Stromal cell of bone marrow (primary cell): ENCODE measurements around the gene ADAM8.
"Not testable (repeated sequence)": the region's sequence is repeated elsewhere in the genome, so short reads cannot be mapped to it uniquely, and the experiment has no call there.

Experiments
- DNase-seq: peaks from one replicate; pipeline ENCODE4 v3.0.0-alpha.2; 2012; ENCODE audit warnings: low read depth

Gene ADAM8

DNA sequence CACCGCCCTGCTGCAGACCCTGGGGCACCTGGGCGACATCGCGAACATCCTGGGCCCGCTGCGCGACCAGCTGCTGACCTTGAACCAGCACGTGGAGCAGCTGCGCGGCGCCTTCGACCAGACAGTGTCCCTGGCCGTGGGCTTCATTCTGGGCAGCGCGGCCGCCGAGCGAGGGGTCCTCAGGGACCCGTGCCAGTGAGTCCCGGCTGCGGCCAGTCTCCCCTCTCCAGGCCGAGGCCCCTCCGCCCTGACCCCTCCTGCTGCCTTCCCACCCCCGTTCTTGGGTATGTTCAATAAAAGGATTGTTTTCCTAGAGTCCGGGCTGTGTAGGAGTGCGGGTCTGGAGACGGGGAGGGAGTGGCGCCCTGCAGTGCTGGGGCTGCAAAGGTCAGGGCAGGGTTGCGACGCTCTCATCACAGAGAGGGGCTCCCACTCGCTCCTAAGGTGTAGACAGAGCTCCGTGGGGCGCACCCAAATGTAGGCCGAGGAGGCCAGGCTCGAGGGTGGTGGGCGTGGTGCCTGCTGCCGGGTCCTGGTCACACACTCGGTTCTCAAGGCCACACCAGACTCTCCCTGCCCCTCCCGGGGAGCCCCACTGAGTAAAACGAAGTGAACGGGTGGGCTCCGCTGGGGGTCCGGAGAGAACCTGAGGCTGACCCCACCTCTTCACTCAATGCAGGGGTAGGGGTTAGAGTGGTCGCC, 45.3 kb downstream of the ADAM8 start:
- no peak for DNase-seq

DNA sequence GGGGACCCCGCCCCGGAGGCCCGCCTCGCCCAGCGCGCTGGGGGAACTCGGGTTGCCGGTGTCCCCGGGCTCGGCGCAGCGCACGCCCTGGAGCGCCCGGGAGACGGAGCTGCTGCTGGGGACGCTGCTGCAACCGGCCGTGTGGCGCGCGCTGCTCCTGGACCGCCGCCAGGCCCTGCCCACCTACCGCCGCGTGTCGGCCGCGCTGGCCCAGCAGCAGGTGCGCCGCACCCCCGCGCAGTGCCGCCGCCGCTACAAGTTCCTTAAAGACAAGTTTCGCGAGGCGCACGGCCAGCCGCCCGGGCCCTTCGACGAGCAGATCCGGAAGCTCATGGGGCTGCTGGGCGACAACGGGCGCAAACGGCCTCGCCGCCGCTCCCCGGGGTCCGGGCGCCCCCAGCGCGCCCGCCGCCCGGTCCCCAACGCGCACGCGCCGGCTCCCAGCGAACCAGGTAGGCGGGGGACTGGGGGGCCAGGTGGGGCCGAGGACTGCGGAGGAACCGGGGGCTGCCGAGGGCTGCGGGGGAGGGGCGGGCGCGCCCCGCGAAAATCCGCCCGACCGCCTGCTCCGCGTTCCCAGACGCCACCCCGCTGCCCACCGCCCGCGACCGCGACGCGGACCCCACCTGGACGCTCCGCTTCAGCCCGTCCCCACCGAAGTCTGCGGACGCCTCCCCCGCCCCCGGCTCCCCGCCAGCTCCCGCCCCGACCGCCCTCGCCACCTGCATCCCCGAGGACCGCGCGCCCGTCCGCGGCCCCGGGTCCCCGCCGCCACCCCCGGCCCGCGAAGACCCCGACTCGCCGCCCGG, 46.1 kb downstream of the ADAM8 start:
- no peak for DNase-seq

DNA sequence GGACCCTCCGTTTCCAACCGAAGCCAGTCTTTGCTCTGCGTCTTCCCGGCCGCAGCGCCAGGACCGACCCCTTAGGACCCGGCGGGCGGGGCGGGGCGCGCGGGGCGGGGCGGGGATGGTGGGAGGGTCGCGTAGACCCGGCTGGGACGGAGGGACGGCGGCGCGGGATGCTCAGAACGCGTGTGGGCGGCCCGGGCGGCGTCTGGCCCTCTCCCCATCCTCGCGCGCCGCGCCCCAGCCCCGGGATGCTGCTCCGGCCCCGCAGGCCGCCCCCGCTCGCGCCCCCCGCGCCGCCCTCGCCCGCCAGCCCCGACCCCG, 46.7 kb downstream of the ADAM8 start, which contains the start of gene UTF1:
Gene UTF1, plus strand, starts transcription at position 174 of the 318 bp plus-strand sequence. Its CDS starts 72 bp downstream, at position 246.
- DNase-seq, result no peak

DNA sequence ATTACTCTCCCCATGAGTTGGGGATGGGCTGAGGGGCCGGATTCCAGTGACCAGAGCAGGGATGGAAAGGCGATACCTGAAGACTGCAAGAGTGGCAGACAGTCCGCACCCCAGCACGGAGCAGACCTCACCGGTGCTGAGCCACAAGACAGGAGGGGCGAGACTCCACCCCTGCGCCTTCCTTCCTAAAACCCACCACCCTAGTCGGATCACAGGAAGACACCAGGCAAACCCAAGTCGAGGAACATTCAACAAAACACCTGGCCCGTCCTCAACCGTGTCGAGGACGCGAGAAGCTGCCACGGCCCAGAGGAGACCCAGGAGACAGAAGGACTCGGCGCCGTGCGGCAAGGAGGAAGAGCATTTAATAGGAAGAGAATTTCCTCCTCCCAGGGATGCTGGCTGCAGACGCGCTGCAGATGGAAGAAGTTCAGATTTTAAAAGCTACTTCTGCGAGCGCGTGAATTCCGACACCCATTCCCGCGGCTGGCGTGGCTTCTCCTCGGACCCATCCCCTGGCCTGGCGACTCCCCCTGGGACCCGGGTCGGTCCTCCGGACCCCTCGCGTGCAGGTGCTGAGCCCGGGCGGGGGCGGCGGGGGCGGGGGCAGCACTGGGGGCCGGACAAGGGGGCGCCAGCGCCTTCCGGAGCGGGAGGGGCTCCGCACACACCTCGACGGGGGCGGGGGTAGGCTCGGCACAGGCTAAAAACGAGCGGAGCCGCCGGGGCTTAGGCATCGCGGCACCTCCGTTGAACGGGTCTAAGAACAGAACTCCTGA, 47.2 kb downstream of the ADAM8 start:
- DNase-seq, result no peak

DNA sequence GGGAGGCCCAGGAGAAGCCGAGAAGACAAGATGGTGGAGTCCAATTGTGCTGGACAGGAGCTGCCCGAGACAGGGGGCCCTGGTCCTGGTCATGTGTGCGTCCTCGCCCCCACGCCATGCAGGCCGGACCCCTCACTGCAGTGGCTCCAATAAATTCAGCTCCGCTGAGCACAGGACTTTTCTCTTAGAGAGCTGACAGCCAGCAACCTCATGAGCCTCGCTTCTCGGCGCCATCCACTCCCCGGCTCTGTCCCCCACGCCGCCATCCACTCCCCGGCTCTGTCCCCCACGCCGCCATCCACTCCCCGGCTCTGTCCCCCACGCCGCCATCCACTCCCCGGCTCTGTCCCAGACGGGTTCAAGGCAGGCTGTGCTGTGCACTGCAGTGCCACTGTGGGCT, 49.4 kb downstream of the ADAM8 start:
- no peak for DNase-seq

DNA sequence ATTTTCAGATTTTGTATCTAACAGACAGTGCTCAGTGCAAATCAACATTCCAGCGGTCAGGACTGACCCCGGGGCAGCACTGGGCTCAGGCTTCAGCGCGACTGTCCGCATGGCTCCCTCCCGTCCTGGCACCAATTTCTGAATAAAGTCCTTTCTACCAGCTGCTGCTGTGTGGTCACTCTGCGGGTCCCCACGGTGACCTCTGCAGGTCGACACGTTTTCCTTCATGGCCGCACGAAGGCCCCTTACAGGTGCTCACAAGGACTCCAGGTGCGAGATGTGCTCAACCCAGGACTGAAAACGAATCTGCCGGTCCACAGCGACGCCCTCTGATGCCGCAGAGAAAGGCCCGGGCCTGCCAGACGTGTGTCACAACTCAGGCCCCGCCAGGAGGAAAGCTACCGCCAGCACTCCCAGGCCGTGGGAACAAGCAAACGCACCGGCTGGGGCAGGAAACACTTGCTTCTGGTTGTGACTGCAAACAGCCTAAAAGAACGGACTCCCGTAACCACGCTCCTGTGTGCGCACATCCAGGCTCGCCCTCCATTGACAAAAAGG, 50.3 kb downstream of the ADAM8 start:
- no peak for DNase-seq

DNA sequence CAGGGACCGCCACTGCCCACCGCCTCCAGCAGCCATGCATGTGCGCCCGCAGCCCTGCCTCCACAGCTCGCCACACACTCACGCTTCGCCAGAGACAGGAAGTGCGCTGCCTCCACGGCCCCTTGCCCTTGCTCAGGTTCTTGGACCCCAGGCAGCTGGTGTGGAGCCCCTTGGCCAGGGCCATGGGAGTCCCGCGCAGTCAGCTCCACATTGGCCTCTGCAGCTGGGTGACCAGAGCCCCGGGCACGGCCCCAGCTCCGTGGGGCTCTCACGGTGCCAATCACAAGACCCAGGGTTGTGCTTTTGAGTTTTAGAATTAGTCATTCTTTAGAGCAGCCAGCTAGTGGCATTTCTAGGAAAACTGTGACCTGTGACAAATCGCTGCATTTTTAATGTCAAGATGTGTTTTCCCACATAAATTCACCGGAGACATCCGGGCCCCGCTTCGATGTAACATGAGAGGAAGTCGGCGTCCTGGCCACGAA, 50.9 kb downstream of the ADAM8 start:
- DNase-seq, result no peak

DNA sequence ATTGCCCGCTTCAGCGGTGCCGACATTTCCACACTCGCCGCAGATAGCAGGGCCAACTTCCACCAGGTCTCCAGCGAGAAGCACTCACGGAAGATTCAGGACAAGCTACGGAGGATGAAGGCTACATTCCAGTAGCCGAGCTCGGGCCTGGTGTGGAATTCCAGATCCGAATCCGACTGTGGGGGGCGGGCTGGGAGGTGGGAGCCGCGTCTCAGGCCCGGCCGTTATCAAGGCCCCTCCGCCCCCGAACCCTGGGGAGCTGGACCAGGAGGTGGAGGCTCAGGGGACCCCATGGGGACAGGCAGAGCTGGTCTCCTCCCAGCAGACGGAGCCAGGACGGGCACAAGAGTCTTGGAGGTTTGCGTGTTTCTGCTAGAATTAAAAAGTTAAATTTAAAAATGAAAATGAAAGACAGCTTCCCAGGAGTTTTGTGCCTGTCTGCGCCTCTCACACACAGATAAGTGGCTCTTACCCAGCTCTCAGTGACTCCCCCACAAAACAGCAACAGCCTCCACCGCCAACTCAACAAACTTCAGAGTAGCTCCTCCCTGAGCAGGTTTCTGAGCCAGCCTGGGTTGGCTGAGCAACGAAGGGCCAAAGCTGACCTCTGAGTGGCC, 51.8 kb downstream of the ADAM8 start:
- DNase-seq, result no peak

DNA sequence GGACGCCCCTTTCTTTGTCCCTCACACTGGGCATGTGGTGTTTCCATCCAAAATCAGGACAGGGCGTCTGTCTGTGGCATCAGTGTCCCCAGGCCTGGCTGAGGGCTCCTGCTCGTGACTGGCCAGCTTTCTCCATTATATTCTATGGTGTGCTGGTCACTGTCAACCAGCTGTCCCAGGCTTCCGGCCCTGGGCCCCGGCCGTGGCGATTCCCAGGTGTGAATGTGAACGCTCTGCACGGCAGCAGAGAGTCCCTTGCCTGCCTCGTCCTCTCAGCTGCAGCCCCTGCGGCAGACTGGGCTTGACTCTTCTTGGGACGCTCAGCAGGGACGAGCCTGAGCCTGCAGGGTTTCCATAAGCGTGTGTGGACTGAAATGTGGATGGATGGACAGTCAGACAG, 52.6 kb downstream of the ADAM8 start:
- DNase-seq, result no peak

DNA sequence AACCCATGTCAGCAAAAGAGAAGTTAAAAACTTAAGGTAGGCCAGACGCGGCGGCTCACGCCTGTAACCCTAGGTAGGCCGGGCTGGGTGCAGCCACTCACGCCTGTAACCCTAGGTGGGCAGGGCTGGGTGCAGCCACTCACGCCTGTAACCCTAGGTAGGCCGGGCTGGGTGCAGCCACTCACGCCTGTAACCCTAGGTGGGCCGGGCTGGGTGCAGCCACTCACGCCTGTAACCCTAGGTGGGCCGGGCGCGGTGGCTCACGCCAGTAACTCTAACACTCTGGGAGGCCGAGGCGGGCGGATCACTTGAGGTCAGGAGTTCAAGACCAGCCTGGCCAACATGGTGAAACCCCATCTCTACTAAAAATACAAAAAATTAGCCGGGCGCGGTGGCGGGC, 54.9 kb downstream of the ADAM8 start:
- not testable (repeated sequence) for DNase-seq

DNA sequence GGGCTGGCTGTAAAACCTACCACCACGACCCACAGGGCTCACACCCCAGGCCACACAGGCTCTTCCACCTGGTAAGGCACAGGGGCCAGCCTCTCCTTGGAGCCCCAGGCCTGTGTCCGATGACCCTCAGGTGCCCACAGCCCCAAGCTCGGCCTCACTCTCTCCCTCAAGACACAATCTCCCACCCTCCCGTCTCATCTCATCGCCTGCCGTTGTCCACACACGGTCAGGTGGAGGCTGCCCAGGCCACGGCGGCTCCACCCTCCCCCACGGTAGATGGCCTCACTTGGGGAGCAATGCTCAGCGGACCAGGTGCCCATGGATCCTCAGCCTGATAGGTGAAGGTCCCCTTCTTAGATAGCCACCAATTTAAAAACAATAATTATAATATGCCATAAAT, 55.3 kb downstream of the ADAM8 start:
- DNase-seq, result no peak

DNA sequence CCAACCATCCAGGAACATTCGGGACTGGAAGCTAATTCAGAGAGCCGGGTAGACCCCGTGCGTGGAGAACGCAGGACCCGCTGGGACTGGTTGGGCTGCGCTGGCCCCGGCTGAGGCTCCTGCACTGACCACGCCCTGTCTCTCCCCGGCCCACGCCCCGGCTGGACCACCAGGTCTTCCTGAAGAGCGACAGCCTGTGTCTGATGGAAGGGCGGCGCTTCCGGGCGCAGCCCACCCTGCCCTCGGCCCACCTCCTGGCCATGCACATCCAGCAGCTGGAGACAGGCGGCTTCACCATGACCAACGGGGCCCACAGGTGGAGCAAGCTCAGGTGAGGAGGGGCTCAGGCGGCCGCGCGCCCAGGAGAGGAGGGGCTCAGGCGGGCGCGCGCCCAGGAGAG, 56.9 kb downstream of the ADAM8 start:
- DNase-seq, result no peak

DNA sequence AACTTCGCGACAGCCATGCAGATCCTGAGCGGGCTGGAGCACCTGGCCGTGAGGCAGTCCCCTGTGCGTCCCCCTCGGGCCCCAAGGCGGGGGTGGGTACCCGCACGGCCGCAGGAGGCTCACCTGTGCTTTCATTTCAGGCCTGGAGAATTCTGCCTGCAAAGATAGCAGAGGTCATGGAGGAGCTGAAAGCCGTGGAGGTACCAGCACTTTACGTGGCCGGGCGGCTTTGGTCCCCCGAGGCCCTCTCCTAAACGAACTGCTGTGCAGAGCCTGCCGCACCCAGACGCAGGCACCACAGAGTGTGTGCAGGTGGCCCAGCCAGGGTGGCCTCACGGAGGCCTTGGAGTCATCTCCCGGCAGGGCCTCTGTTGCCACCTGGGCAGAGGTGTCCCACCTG, 57.8 kb downstream of the ADAM8 start:
- DNase-seq, result no peak

DNA sequence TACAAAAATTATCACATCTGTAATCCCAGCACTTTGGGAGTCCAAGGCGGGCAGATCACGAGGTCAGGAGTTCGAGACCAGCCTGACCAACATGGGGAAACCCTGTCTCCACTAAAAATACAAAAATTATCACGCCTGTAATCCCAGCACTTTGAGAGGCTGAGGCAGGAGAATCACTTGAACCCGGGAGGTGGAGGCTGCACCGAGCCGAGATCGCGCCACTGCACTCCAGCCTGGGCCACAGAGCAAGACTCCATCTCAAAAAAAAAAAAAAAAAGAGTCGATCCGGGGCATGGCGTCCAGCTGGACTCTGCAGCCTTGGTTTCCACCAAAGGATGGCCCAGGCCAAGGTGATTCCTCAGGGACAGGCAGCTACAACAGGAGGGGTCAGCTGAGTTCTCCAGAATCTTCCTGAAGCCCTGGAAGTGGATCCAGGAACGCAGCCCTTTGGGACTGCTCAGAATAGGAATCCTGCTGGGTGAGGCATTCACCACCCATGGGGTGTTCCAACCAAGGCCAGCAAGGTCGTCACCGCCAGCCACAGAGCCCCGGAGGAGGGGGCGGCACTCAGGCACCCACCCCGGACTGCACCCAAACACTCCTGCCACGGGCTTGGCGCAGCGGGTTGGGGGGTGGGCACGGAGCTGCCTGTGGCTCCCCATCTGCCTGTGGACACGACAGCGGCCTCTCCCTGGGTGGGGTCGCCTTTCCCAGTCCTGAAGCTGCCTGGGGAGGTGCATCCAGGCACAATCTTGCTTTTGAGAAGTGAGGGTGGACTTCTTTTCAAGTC, 58.7 kb downstream of the ADAM8 start:
- DNase-seq, result no peak

DNA sequence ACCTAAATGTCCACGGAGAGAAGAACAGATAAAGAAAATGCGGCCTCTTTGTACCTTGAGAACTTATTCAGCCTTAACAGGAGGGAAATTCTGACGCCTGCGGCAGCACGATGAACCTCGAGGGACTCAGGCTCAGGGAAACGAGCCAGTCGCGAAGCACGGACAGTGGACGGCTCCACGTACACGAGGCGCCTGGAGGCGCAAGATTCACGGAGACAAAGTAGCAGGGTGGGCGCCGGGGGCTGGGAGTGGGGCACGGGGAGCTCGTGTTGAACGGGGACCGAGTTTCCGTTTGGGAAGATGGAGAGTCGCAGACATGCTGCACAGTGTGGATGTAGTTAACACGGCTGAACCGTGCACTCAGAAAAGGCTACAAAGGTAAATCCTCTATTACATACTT, 59.9 kb downstream of the ADAM8 start:
- no peak for DNase-seq

DNA sequence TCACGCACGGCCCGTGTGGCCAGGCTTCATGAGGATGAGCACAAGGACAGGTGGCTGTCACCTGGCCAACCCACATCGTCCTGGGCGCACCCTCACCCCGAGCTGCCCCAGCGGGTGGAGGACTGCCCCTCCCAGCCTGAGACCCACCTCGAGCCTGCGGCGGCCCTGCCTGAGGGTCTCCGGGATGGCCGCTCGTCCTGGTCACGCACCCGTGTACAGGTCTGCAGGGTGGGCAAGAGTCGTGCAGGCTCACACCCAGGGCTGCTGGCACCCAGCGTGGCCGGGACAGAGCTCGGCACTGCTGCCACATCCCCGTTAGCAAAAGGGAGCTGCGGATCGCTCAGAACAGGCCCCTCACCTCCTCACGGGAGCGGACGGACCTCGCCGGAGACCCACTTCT, 61.1 kb downstream of the ADAM8 start:
- DNase-seq, result no peak

DNA sequence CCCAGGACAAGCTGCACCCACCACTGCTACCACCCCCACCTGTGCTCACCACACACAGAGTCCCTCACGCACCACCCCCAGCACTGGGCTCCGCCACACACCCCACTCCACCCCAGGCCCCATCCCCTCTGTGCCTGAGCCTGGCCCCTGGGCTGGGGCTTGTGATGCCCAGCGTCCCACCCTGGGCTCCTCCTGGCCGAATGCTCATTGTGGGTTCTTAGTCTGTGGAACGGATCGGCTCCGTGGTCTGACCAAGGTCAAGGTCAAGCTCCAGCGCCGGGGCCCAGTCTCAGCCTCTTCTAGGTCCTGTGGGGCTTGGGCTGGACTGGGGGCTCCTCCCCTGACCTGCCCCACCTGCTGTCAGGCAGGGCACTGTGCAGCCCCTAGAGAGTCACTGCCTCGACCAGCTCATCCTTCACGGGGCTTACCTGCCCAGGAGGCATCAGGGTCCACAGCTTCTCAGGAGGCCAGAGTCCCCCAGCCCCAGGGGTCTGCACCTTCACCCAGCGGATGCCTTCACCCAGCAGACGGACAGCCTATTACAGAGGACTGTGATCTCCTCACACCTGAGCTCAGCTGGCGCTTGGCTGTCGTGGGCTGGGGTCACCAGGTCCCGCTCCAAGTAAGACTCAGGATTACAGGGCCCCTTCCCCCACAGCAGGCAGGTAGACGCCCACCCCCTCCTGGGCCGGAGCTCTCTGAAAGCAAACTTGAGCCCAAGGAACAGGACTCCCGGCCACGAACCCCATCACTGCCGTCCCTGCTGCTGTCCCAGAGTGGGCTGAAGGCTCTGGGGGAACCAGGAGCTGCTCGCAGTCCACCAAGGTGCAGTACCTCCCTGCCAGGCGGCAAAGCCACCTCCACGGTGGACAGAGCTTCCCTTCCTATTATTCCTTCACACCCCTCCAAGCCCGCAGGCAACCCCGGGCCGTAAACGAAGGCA, 61.9 kb downstream of the ADAM8 start:
- DNase-seq, result no peak

DNA sequence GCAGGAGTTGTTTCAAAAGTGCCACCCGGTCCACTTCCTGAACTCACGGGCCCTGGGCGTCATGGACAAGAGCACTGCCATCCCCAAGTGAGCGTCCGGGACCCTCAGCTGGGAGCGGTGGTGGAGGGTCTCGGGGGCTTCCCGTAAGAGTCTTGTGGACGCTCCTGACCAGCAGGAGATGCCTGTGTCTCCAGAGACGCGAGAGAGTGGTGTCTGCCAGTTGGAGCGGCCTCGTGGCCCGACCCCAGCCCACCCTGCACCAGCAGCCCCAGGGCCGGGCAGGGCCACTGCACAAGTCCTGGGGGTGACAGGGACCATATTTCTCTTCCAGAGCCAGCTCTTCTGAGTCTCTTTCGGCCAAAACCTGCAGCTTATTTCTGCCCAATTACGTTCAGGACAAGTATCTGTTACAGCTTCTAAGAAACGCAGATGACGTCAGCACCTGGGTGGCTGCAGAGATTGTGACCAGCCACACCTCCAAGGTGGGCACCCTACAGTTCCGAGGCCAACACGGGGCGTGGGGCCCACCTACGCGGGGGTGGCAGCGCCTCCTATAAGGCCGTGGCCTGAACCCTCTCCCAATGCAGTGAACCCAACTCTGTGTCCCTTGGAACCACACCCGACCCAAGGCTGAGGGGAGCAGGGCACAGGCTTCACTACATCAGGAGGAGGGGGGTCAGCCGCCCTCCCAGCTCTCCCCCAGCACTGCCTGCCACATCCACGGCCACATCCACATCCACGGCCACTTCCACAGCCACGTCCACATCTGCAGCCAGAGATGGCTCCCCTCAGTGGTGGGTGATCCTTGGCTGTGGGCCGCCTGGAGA, 62.8 kb downstream of the ADAM8 start:
- no peak for DNase-seq

DNA sequence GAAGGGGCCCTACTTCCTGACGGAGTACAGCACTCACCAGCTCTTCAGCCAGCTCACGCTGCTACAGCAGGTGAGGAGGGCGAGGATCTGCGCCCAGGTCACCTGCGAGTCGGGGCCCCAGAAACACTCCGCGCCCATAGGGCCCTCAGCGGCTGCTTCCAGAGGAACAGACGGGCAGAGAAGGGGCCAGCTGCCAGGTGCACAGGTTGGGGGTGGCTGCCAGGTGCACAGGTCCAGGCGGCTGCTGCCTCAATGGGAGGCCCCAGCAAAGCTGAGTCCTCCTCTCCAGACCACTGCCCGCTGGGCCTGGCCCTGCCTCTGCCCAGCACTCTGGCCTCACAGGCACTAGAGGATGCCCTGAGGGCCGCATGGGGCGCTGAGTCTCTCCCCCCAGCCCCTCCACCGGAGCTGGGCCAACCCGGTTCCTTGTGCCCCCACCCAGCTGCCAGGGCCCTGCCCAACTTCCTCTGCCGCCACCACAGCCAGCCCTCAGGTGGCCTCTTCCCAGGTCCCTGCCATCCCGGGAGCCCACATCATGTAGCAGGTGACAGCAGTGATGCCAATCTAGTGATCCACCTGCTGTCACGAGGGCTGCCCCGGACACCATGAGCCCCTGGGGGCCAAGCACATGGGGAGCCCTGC, 63.7 kb downstream of the ADAM8 start:
- no peak for DNase-seq
